Transverse colon (tissue), 4 donors: Measurements from ENCODE around the gene SMARCD1.

Source experiments
- POLR2A ChIP-seq: fragments of 450-650 bp; IDR thresholded peaks from one replicate; pipeline ENCODE4 v1.6.1; 2016; ENCODE audit warnings: antibody characterized with exemption, mild to moderate bottlenecking, moderate library complexity
- POLR2AphosphoS5 ChIP-seq, 3 donors: sonication (generic); formaldehyde crosslinking; IDR thresholded peaks; one replicate each; pipeline ENCODE4 v1.6.1; 2016; ENCODE audit warnings: antibody characterized with exemption in 3 of 3
- TF ChIP-seq, protein P1 (sequence below), 5 experiments: fragments of 200-600 bp in 3 of 5; fragments of 450-650 bp in 2 of 5; sonication (generic) in 3 of 5; IDR thresholded peaks; 1 replicate in 2 of 5; 2 replicates in 3 of 5; pipeline ENCODE4 v1.5.1; 2016 to 2017; ENCODE audit warnings: antibody characterized with exemption in 5 of 5, inconsistent platforms in 3 of 5, mild to moderate bottlenecking in 2 of 5, moderate library complexity in 1 of 5

DNA sequence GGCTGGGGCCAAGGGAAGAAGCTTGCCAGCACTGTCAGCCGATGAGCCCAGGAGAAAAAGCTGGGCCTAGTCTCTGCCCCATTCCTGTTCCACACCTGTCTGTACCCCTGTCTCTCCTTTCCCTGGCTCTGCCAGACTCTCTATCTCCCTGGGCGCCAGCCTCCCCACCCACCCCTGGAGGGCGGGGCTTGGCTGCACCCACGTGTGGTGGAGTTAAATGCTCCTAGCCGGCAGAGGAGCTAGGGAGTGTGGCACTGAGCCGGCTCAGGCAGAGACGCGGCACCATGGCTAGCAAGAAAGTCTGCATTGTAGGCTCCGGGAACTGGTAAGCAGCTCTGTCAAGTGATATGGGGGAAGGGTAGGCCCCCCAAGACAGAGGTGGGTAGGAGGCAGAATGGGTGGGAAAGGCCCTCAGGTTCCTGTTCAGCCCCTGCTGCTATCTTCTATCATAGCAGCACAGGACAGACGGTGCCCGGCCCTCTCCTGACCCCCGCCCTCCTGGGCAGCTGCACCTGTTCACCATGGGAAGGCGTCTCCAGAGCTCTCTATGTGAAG is 18.7 kb downstream of the SMARCD1 start, which contains the start of gene GPD1:
- TF ChIP-seq, protein P1, sequence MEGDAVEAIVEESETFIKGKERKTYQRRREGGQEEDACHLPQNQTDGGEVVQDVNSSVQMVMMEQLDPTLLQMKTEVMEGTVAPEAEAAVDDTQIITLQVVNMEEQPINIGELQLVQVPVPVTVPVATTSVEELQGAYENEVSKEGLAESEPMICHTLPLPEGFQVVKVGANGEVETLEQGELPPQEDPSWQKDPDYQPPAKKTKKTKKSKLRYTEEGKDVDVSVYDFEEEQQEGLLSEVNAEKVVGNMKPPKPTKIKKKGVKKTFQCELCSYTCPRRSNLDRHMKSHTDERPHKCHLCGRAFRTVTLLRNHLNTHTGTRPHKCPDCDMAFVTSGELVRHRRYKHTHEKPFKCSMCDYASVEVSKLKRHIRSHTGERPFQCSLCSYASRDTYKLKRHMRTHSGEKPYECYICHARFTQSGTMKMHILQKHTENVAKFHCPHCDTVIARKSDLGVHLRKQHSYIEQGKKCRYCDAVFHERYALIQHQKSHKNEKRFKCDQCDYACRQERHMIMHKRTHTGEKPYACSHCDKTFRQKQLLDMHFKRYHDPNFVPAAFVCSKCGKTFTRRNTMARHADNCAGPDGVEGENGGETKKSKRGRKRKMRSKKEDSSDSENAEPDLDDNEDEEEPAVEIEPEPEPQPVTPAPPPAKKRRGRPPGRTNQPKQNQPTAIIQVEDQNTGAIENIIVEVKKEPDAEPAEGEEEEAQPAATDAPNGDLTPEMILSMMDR (IDR thresholded peaks at IDR 0.05), result peak in 1 of 5 experiments; percentile 22
- TF ChIP-seq POLR2AphosphoS5 (IDR thresholded peaks at IDR 0.05), result peak; percentile 31 to 71 (median 50)
- TF ChIP-seq POLR2A, result peak; percentile 52
